NCI-H748 (cell line): ENCODE measurements around the gene SLC25A25.
A peak's percentile ranks its signal among the peaks of the same experiment; 100 is the strongest.

Experiments used
- DNase-seq: peaks from one replicate; lab custom pipeline; 2025; ENCODE audit not compliant: unreplicated experiment; lab: John Stamatoyannopoulos, UW

The SLC25A25 gene

DNA sequence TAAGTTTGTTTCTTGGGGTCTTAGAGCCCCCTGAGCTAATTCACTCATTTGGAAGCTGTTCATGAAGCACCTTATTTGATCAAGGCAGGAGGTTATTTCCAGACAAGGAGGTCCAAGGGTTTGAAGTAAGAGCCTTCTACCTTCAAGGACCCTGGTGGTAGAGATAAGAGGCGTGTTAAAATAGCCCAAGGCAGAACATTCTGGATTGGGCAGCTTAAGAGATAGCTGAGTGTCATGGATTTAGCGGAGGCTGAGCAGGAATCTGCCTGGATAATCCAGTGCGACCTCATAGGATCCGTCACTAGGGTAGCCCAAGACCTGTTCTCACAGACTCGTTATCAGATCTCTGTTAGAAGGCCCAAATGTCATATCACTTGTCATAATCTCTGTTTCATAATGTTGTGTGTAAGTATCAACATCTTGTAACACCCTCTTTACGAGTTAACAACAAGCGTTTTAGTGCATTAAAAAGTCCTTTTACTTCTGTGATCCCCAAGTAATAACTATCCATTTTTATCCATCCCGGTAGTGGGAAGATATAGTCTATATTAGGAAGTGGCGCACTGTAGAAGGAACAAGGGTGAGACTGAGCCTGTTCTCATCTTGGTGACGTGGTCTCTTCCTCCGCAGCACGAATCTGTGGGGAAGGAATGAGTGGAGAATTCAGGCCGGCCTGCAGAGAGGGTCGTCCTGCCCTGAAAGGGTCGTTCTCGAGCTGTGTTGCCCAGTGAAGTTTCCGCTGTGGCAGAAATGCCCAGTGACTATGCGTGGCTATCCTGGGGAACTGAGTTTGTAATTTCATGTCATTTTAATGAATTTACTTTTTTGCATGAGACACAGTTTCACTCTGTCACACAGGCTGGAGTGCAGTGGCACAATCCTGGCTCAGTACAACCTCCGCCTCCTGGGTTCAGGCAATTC lies 28.8 kb downstream of the SLC25A25 start:
- no peak for DNase-seq

GRCh38 chr9:128097543-128098296 lies 29.7 kb downstream of the SLC25A25 start:
- no peak for DNase-seq

- DNase-seq = peak; percentile 95
Observed at GRCh38 chr9:128098297-128099230, 30.5 kb downstream of the SLC25A25 start.

GRCh38 chr9:128099231-128099931 lies 31.3 kb downstream of the SLC25A25 start:
- DNase-seq = no peak

- DNase-seq = no peak
Observed at GRCh38 chr9:128099932-128100491, 32.0 kb downstream of the SLC25A25 start.

DNA sequence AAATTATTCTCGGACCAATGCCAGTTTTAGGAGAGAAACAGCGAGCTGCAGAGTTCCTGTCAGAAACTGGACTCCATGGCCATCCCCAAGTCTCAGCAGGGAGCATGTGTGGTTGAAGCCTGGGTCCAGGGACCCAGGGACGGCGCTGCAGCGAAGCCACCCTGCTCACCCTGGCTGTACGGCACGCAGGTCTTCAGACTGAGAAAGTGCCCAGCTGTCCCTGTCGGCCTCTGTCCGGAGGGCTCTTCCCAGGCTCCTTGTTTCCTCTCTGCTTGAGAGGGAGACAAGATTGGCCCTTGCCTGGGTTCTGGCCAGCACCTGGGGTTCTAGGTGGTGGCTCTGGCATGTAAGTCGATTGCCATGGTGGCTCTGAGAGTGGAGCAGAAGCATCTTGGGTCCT lies 32.5 kb downstream of the SLC25A25 start:
- no peak for DNase-seq

DNA sequence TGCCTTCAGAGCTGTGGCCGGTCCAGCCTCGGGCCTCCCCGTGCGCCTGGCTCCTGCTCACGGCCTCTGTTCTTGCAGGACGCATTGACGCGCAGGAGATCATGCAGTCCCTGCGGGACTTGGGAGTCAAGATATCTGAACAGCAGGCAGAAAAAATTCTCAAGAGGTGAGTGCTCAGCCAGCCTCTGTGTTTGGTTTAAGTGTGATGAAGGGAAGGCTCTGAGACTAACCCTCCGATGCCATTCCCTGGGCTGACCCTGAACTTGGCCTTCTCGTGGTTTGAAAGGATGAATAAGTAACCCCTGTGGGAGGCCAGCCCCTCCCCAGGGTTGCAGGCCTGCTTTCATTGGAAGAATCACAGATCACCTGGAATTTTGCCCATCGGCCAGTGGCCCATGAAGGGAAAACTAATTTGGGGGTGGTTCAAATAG lies 33.2 kb downstream of the SLC25A25 start:
- DNase-seq = no peak

- DNase-seq = no peak
Observed at GRCh38 chr9:128101690-128102089, 33.7 kb downstream of the SLC25A25 start.

- DNase-seq = no peak
Observed at GRCh38 chr9:128102196-128102595, 34.2 kb downstream of the SLC25A25 start.

- no peak for DNase-seq
Observed at GRCh38 chr9:128102861-128103588, 35.0 kb downstream of the SLC25A25 start.

DNA sequence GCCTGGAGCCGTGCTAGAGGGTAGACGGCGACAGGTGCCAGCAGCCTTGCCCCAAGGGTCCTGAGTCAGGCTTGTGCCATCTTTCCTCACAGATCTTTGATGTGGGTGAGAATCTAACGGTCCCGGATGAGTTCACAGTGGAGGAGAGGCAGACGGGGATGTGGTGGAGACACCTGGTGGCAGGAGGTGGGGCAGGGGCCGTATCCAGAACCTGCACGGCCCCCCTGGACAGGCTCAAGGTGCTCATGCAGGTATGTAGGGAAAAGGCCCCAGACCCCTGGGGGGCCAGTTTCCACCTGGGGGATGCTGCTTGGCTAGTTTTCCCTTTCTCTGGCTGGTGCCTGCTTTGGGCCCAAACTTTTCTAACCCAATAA lies 35.5 kb downstream of the SLC25A25 start:
- no peak for DNase-seq

GRCh38 chr9:128104171-128104618 lies 36.2 kb downstream of the SLC25A25 start:
- no peak for DNase-seq

GRCh38 chr9:128105538-128106175 lies 37.6 kb downstream of the SLC25A25 start:
- DNase-seq = no peak

DNA sequence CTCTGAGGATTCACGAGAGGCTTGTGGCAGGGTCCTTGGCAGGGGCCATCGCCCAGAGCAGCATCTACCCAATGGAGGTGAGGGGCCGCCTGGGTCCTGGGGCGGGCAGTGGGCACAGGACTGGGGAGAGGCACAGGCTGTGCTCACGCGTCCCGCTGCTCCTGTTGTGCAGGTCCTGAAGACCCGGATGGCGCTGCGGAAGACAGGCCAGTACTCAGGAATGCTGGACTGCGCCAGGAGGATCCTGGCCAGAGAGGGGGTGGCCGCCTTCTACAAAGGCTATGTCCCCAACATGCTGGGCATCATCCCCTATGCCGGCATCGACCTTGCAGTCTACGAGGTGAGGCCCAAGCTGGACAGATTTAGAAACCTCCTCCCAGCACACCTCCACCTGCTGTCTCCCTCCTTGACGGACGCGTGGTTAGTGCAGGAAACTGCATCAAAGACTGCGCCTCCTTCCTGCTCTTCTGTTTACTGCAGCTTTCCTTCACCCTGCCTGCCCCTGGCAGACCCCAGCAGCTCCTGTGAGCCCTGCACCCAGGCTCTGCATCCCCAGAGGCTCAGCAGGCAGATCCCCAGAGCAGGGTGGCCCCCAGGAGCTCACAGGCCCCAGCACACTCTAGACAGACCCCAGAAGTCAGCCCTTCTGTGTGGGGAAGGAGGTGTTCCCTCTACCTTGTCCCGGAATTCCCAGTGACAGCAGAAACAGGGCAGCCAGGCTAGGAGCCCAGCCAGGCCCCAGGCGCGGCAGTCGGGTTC lies 38.3 kb downstream of the SLC25A25 start:
- DNase-seq = no peak

GRCh38 chr9:128106940-128107467 lies 39.0 kb downstream of the SLC25A25 start:
- no peak for DNase-seq

- DNase-seq = no peak
Observed at GRCh38 chr9:128107468-128108268, 39.6 kb downstream of the SLC25A25 start.
